ENCODE results near the gene DIPK1A. TPM values are rescaled to one million over a fixed set of nuclear protein-coding genes. Genes with fewer than 3 reads are reported as not detected.

Gene DIPK1A
- total RNA-seq, 1 experiment from 2014 or later = 1.2 TPM

DNA sequence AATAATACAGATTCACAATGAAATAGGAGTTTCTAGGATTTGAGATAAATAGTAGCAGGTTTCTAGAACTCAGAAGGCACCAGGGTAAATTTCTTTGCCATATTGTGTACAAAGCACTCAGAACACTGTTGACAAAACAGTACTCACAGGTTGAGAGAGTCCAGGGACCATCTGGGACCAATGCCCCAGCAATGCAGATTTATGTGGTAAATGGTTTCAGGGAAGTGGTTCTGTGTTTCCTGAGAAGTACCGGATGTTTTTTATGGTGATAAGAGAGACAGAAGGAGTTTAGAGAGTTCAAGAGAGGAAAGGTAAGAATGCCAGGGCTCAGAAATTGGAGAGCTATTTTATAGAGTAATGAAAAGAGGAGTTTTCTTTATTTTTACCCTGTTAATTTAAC lies 29.6 kb upstream of the DIPK1A start:
- intact Hi-C loops (cut with micrococcal nuclease; ENCODE audit: unreplicated experiment) = no loop called here
- Histone ChIP-seq H3K4me3 (ENCODE audit: low read depth in 2 of 2, low read length in 2 of 2) (no peak overlapping the region), H3K27me3 (ENCODE audit: control insufficient read depth, insufficient read depth, low read length) (no peaks in the 10 kb centered on the region), H3K4me1 (ENCODE audit: control insufficient read depth, insufficient read depth, low read length) (no peaks in the 10 kb centered on the region), H3K9me3 (ENCODE audit: control insufficient read depth, insufficient read depth, low read depth, low read length) (no peaks in the 10 kb centered on the region), H3K36me3 (ENCODE audit: control insufficient read depth, insufficient read depth, low read length) (no peaks in the 10 kb centered on the region), H3K27ac (ENCODE audit: low read length) (no peak overlapping the region)
- TF ChIP-seq, protein P1, sequence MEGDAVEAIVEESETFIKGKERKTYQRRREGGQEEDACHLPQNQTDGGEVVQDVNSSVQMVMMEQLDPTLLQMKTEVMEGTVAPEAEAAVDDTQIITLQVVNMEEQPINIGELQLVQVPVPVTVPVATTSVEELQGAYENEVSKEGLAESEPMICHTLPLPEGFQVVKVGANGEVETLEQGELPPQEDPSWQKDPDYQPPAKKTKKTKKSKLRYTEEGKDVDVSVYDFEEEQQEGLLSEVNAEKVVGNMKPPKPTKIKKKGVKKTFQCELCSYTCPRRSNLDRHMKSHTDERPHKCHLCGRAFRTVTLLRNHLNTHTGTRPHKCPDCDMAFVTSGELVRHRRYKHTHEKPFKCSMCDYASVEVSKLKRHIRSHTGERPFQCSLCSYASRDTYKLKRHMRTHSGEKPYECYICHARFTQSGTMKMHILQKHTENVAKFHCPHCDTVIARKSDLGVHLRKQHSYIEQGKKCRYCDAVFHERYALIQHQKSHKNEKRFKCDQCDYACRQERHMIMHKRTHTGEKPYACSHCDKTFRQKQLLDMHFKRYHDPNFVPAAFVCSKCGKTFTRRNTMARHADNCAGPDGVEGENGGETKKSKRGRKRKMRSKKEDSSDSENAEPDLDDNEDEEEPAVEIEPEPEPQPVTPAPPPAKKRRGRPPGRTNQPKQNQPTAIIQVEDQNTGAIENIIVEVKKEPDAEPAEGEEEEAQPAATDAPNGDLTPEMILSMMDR (IDR thresholded peaks at IDR 0.05) = no peak
- no peak for TF ChIP-seq TCF7L2 (IDR thresholded peaks at IDR 0.05; ENCODE audit: low read depth, low read length)
- TF ChIP-seq POLR2AphosphoS5 (IDR thresholded peaks at IDR 0.05; ENCODE audit: low read depth, low read length) = no peak
- no peak for TF ChIP-seq SIN3A (IDR thresholded peaks at IDR 0.05; ENCODE audit: borderline replicate concordance, insufficient read depth, low read depth, low read length)
- TF ChIP-seq REST (IDR thresholded peaks at IDR 0.05; ENCODE audit: insufficient read depth in 1 of 2, low read depth in 2 of 2, low read length in 1 of 2) = no peak
- ATAC-seq (no peak), DNase-seq (ENCODE audit: low read depth, low spot score) (no peak)
- ChIA-PET POLR2A (no interaction called here), CTCF (no interaction called here)
- no TSS peak for BruUV-seq (replicated peaks)
- in situ Hi-C loops (cut with HindIII; ENCODE audit: low pct_unique_long_range_greater_than_20kb, low sequenced_read_pairs) = no loop called here

- Histone ChIP-seq H3K9me3 (ENCODE audit: control insufficient read depth, insufficient read depth, low read depth, low read length) (no peaks in the 10 kb centered on the region), H3K27me3 (ENCODE audit: control insufficient read depth, insufficient read depth, low read length) (no peaks in the 10 kb centered on the region), H3K27ac (ENCODE audit: low read length) (no peak overlapping the region), H3K4me3 (ENCODE audit: low read depth in 2 of 2, low read length in 2 of 2) (no peak overlapping the region), H3K36me3 (ENCODE audit: control insufficient read depth, insufficient read depth, low read length) (no peaks in the 10 kb centered on the region), H3K4me1 (ENCODE audit: control insufficient read depth, insufficient read depth, low read length) (no peaks in the 10 kb centered on the region)
- in situ Hi-C loops (cut with HindIII; ENCODE audit: low pct_unique_long_range_greater_than_20kb, low sequenced_read_pairs) = no loop called here
- intact Hi-C loops (cut with micrococcal nuclease; ENCODE audit: unreplicated experiment) = no loop called here
- TF ChIP-seq SIN3A (IDR thresholded peaks at IDR 0.05; ENCODE audit: borderline replicate concordance, insufficient read depth, low read depth, low read length) = no peak
- no peak for TF ChIP-seq TCF7L2 (IDR thresholded peaks at IDR 0.05; ENCODE audit: low read depth, low read length)
- no peak for TF ChIP-seq REST (IDR thresholded peaks at IDR 0.05; ENCODE audit: insufficient read depth in 1 of 2, low read depth in 2 of 2, low read length in 1 of 2)
- no peak for TF ChIP-seq POLR2AphosphoS5 (IDR thresholded peaks at IDR 0.05; ENCODE audit: low read depth, low read length)
- TF ChIP-seq, protein P1 (IDR thresholded peaks at IDR 0.05) = no peak
- CTCF ChIA-PET = no interaction called here
- ATAC-seq = no peak
- DNase-seq (ENCODE audit: low read depth, low spot score) = no peak
- POLR2A ChIA-PET = no interaction called here
- BruUV-seq (replicated peaks) = no TSS peak
Measured at GRCh38 chr1:92989936-92990583, 28.8 kb upstream of the DIPK1A start.

Measured in Panc1 (cell line).